Prostate gland (tissue), 2 donors: ENCODE results near the gene ZNF710. TPM values are rescaled to one million over a fixed set of nuclear protein-coding genes. Genes with fewer than 3 reads are reported as not detected.

Source experiments
- DNase-seq: peaks from one replicate; pipeline ENCODE4 v3.0.0-alpha.2; 2019; ENCODE audit warnings: low spot score
- H3K27ac ChIP-seq, 2 donors: fragments of 200-600 bp; sonication (generic); 2 replicates each; pipeline ENCODE4 v1.5.1; 2017 to 2019
- H3K27me3 ChIP-seq: fragments of 200-600 bp; sonication (generic); replicated peaks from 2 replicates; pipeline ENCODE4 v1.5.1; 2019; ENCODE audit not compliant: insufficient read depth
- H3K36me3 ChIP-seq, 2 donors: fragments of 200-600 bp; sonication (generic); 1 replicate in 1 of 2; 2 replicates in 1 of 2; pipeline versions ENCODE4 v1.5.1 to v1.8.1; 2017 to 2019
- H3K4me1 ChIP-seq: fragments of 200-600 bp; sonication (generic); replicated peaks from 2 replicates; pipeline ENCODE4 v1.5.1; 2019
- H3K4me3 ChIP-seq, 2 donors: fragments of 200-600 bp; sonication (generic); 2 replicates each; pipeline ENCODE4 v1.5.1; 2017 to 2019
- H3K9me3 ChIP-seq: fragments of 200-600 bp; sonication (generic); 2 replicates; pipeline ENCODE4 v1.5.1; 2017
- CTCF ChIP-seq, 4 experiments: fragments of 200-600 bp in 2 of 4; fragments of 450-650 bp in 2 of 4; sonication (generic) in 2 of 4; IDR thresholded peaks; 1 replicate in 3 of 4; 2 replicates in 1 of 4; pipeline ENCODE4 v1.5.1; 2016 to 2019; ENCODE audit warnings: antibody characterized with exemption in 4 of 4, mild to moderate bottlenecking in 2 of 4, moderate library complexity in 2 of 4
- POLR2A ChIP-seq: fragments of 450-650 bp; IDR thresholded peaks from one replicate; pipeline ENCODE4 v1.6.1; 2016; ENCODE audit warnings: antibody characterized with exemption, mild to moderate bottlenecking
- POLR2AphosphoS5 ChIP-seq: sonication (generic); formaldehyde crosslinking; IDR thresholded peaks from one replicate; pipeline ENCODE4 v1.6.1; 2017; ENCODE audit warnings: antibody characterized with exemption
- WGBS: methylation state at CpG from one replicate; pipeline ENCODE4 v1.1.5; 2018; 5-methylcytosine and 5-hydroxymethylcytosine counted together
- intact Hi-C: fragments of 100-400 bp; cut with DNase I; formaldehyde crosslinking; loops from one replicate; pipeline ENCODE4 v1.14.2; 2022
- total RNA-seq, 2 donors: library from RNA; depleted of rRNA; stranded (reverse); fragments of >200 nt; gene quantifications; one replicate each; pipeline ENCODE4 v1.1.0, GENCODE V29; 2016

Gene ZNF710
- total RNA-seq, 2 donors from 2014 or later = 13.6 to 18.0 TPM

- WGBS = 94% methylated on average over 5 of the region's 5 CpGs
- TF ChIP-seq CTCF (IDR thresholded peaks at IDR 0.05) = no peak
- no peak for TF ChIP-seq POLR2AphosphoS5
- TF ChIP-seq POLR2A = no peak
- no peak for DNase-seq
- no peaks in the 10 kb centered on the region for H3K9me3 ChIP-seq
- H3K4me1 ChIP-seq = no peaks in the 10 kb centered on the region
- no peaks in the 10 kb centered on the region for H3K27me3 ChIP-seq
- no peaks in the 10 kb centered on the region for H3K36me3 ChIP-seq
- intact Hi-C loops = no loop called here
- H3K27ac ChIP-seq = no peak overlapping the region
- H3K4me3 ChIP-seq = no peak overlapping the region
Measured at GRCh38 chr15:90028376-90028944, 27.3 kb downstream of the ZNF710 start.

GRCh38 chr15:90029024-90029423 is 27.9 kb downstream of the ZNF710 start:
- H3K4me1 ChIP-seq = peaks cover 1% of the 10 kb centered on the region
- no peak for DNase-seq
- TF ChIP-seq POLR2AphosphoS5 (no peak), CTCF (IDR thresholded peaks at IDR 0.05) (no peak), POLR2A (no peak)
- no peaks in the 10 kb centered on the region for H3K9me3 ChIP-seq
- H3K4me3 ChIP-seq = no peak overlapping the region
- no peaks in the 10 kb centered on the region for H3K36me3 ChIP-seq
- H3K27me3 ChIP-seq = no peaks in the 10 kb centered on the region
- H3K27ac ChIP-seq = no peak overlapping the region
- 94% methylated on average over 1 of the region's 1 CpG for WGBS
- intact Hi-C loops = no loop called here

- Histone ChIP-seq H3K4me1 (peaks cover 8% of the 10 kb centered on the region), H3K36me3 (no peaks in the 10 kb centered on the region), H3K9me3 (no peaks in the 10 kb centered on the region), H3K27ac (no peak overlapping the region), H3K4me3 (no peak overlapping the region), H3K27me3 (no peaks in the 10 kb centered on the region)
- no peak for TF ChIP-seq POLR2AphosphoS5
- no peak for TF ChIP-seq POLR2A
- TF ChIP-seq CTCF (IDR thresholded peaks at IDR 0.05) = no peak
- DNase-seq = no peak
- 90% methylated on average over 8 of the region's 8 CpGs for WGBS
- intact Hi-C loops = no loop called here
Measured at GRCh38 chr15:90030376-90030775, 29.3 kb downstream of the ZNF710 start.

GRCh38 chr15:90031231-90031791 is 30.2 kb downstream of the ZNF710 start:
- Histone ChIP-seq H3K4me1 (peaks cover 8% of the 10 kb centered on the region), H3K9me3 (no peaks in the 10 kb centered on the region), H3K4me3 (no peak overlapping the region), H3K36me3 (no peaks in the 10 kb centered on the region), H3K27me3 (no peaks in the 10 kb centered on the region), H3K27ac (no peak overlapping the region)
- intact Hi-C loops = no loop called here
- TF ChIP-seq CTCF (IDR thresholded peaks at IDR 0.05) (no peak), POLR2A (no peak), POLR2AphosphoS5 (no peak)
- 72% methylated on average over 8 of the region's 8 CpGs for WGBS
- no peak for DNase-seq

- no peak overlapping the region for H3K27ac ChIP-seq
- no peak for DNase-seq
- 90% methylated on average over 5 of the region's 5 CpGs for whole genome bisulfite sequencing
Measured at GRCh38 chr15:90033006-90033405, 31.9 kb downstream of the ZNF710 start.

More at GRCh38 chr15:90033006-90033405, 31.9 kb downstream of the ZNF710 start:
- Histone ChIP-seq H3K9me3 (no peaks in the 10 kb centered on the region), H3K4me1 (peaks cover 8% of the 10 kb centered on the region), H3K27me3 (no peaks in the 10 kb centered on the region), H3K4me3 (no peak overlapping the region), H3K36me3 (no peaks in the 10 kb centered on the region)
- intact Hi-C loops = no loop called here
- no peak for TF ChIP-seq POLR2A
- no peak for TF ChIP-seq CTCF (IDR thresholded peaks at IDR 0.05)
- no peak for TF ChIP-seq POLR2AphosphoS5
